GM23338 (cell line): ENCODE results near the gene PIAS4. TPM values are rescaled to one million over a fixed set of nuclear protein-coding genes. Genes with fewer than 3 reads are reported as not detected.
A peak's percentile ranks its signal among the peaks of the same experiment; 100 is the strongest.

Experiments used
- ATAC-seq: fragments of 200-7000 bp; cut with Tn5 transposase; 3 replicates; pipeline ENCODE4 v1.9.1; 2020
- DNase-seq: peaks from one replicate; pipeline ENCODE4 v3.0.0-alpha.2; 2015; ENCODE audit warnings: low spot score
- H2AFZ ChIP-seq: fragments of 200-600 bp; sonication (generic); 2 replicates; pipeline ENCODE4 v1.8.0; 2016; ENCODE audit warnings: antibody characterized with exemption, mild to moderate bottlenecking, moderate library complexity
- H3F3A ChIP-seq: fragments of 200-600 bp; sonication (generic); replicated peaks from 2 replicates; pipeline ENCODE4 v1.8.0; 2017; ENCODE audit warnings: antibody characterized with exemption, mixed run types, low read depth
- H3K27ac ChIP-seq: fragments of 200-600 bp; sonication (generic); 2 replicates; pipeline ENCODE4 v1.6.1; 2016; ENCODE audit warnings: low read depth
- H3K27me3 ChIP-seq: fragments of 200-600 bp; sonication (generic); 2 replicates; pipeline ENCODE4 v1.8.0; 2016; ENCODE audit warnings: mild to moderate bottlenecking, mixed run types, moderate library complexity; ENCODE audit not compliant: insufficient read depth
- H3K36me3 ChIP-seq: fragments of 200-600 bp; sonication (generic); 2 replicates; pipeline ENCODE4 v1.8.0; 2016; ENCODE audit warnings: mild to moderate bottlenecking; ENCODE audit not compliant: insufficient read depth
- H3K4me1 ChIP-seq: fragments of 200-600 bp; sonication (generic); 2 replicates; pipeline ENCODE4 v1.8.0; 2016; ENCODE audit warnings: mild to moderate bottlenecking, moderate library complexity; ENCODE audit not compliant: insufficient read depth
- H3K4me2 ChIP-seq: fragments of 200-600 bp; sonication (generic); 2 replicates; pipeline ENCODE4 v1.7.1; 2017; ENCODE audit warnings: mixed run types
- H3K4me3 ChIP-seq: fragments of 200-600 bp; sonication (generic); 2 replicates; pipeline ENCODE4 v1.6.1; 2016; ENCODE audit warnings: mixed run types
- H3K79me2 ChIP-seq: fragments of 200-600 bp; sonication (generic); replicated peaks from 2 replicates; pipeline ENCODE4 v1.8.0; 2017; ENCODE audit warnings: mild to moderate bottlenecking; ENCODE audit not compliant: insufficient read depth
- H3K9me2 ChIP-seq: fragments of 200-600 bp; sonication (generic); 2 replicates; pipeline ENCODE4 v1.8.0; 2017; ENCODE audit not compliant: insufficient read depth
- H4K20me1 ChIP-seq: fragments of 200-600 bp; sonication (generic); replicated peaks from 2 replicates; pipeline ENCODE4 v1.8.0; 2017; ENCODE audit warnings: mild to moderate bottlenecking; ENCODE audit not compliant: insufficient read depth
- H3K27ac Mint-ChIP-seq: 2 replicates; pipeline ENCODE4 v1.8.0; 2020; ENCODE audit warnings: inconsistent platforms, mild to moderate bottlenecking, moderate library complexity, mixed read lengths
- H3K27me3 Mint-ChIP-seq: 3 replicates; pipeline ENCODE4 v1.8.0; 2022; ENCODE audit warnings: low read depth, mild to moderate bottlenecking, moderate library complexity, mixed read lengths, inconsistent platforms; ENCODE audit not compliant: insufficient read depth, poor library complexity
- H3K36me3 Mint-ChIP-seq: 3 replicates; pipeline ENCODE4 v1.8.0; 2021; ENCODE audit warnings: low read depth, mild to moderate bottlenecking, inconsistent platforms, moderate library complexity, mixed read lengths
- H3K4me1 Mint-ChIP-seq: 3 replicates; pipeline ENCODE4 v1.8.0; 2020; ENCODE audit warnings: mild to moderate bottlenecking, inconsistent platforms, mixed read lengths
- H3K4me3 Mint-ChIP-seq: 3 replicates; pipeline ENCODE4 v1.8.0; 2021; ENCODE audit warnings: moderate library complexity, mild to moderate bottlenecking, inconsistent platforms, mixed read lengths
- H3K9me3 Mint-ChIP-seq: 3 replicates; pipeline ENCODE4 v1.8.0; 2020; ENCODE audit warnings: moderate library complexity, mild to moderate bottlenecking, inconsistent platforms, mixed read lengths
- CREB1 ChIP-seq: fragments of 250-450 bp; sonication (Bioruptor Pico); IDR thresholded peaks from 2 replicates; pipeline ENCODE4 v1.5.0; 2020; ENCODE audit warnings: low read depth, mild to moderate bottlenecking, moderate library complexity
- CTCF ChIP-seq, 2 experiments: fragments of 200-600 bp in 1 of 2; sonication (generic) in 1 of 2; conservative IDR thresholded peaks; 2 replicates each; pipeline versions ENCODE4 v1.5.1 to v1.6.1; 2016 to 2017; ENCODE audit warnings: antibody characterized with exemption in 2 of 2, low read depth in 2 of 2, mild to moderate bottlenecking in 2 of 2, moderate library complexity in 1 of 2
- ETS1 ChIP-seq: IDR thresholded peaks from 2 replicates; pipeline ENCODE4 v1.6.1; 2016; ENCODE audit warnings: antibody characterized with exemption
- EZH2 ChIP-seq: fragments of 200-600 bp; sonication (generic); IDR thresholded peaks from one replicate; pipeline ENCODE4 v1.8.0; 2017; ENCODE audit warnings: antibody characterized with exemption, mild to moderate bottlenecking, low read depth; ENCODE audit not compliant: unreplicated experiment
- JUNB ChIP-seq: IDR thresholded peaks from one replicate; pipeline ENCODE4 v1.6.1; 2016; ENCODE audit warnings: antibody characterized with exemption; ENCODE audit not compliant: unreplicated experiment
- POLR2AphosphoS5 ChIP-seq: IDR thresholded peaks from 2 replicates; pipeline ENCODE4 v1.6.1; 2016; ENCODE audit warnings: antibody characterized with exemption, low read depth
- REST ChIP-seq: IDR thresholded peaks from one replicate; pipeline ENCODE4 v1.6.1; 2018; ENCODE audit warnings: antibody characterized with exemption; ENCODE audit not compliant: unreplicated experiment
- STAT1 ChIP-seq: IDR thresholded peaks from one replicate; pipeline ENCODE4 v1.6.1; 2016; ENCODE audit warnings: antibody characterized with exemption; ENCODE audit not compliant: unreplicated experiment
- ZNF114 ChIP-seq: fragments of 250-450 bp; sonication (Bioruptor Pico); IDR thresholded peaks from 2 replicates; pipeline ENCODE4 v1.5.0; 2020; ENCODE audit warnings: mild to moderate bottlenecking, moderate library complexity
- ZNF331 ChIP-seq: fragments of 250-450 bp; sonication (Bioruptor Pico); IDR thresholded peaks from 2 replicates; pipeline ENCODE4 v1.5.0; 2020; ENCODE audit warnings: low read depth, mild to moderate bottlenecking, moderate library complexity
- ZNF462 ChIP-seq: fragments of 250-450 bp; sonication (Bioruptor Pico); IDR thresholded peaks from 2 replicates; pipeline ENCODE4 v1.5.0; 2020; ENCODE audit warnings: mild to moderate bottlenecking, moderate library complexity
- long read RNA-seq: library from polyadenylated mRNA; unstranded; transcript quantifications from one replicate; pipeline ENCODE4 v2.0.0, GENCODE V29; 2020; ENCODE audit not compliant: unreplicated experiment
- polyA plus RNA-seq: library from polyadenylated mRNA; unstranded; fragments of >200 nt; fragmentation: Nextera tagmentation; extraction: Ambion mirVana; gene quantifications from 2 replicates; pipeline ENCODE4 v1.2.1, GENCODE V29; 2016
- total RNA-seq: library from RNA; depleted of rRNA; stranded (reverse); fragments of >200 nt; shearing (Covaris generic); gene quantifications from 2 replicates; pipeline ENCODE4 v1.2.3, GENCODE V29; 2014; rRNA removed

PIAS4 gene
- total RNA-seq (34.1 and 48.4 TPM in 2 replicates), polyA plus RNA-seq (17.0 and 20.0 TPM in 2 replicates)
- long read RNA-seq, transcript PIAS4-201 (11 exons, 3,159 nt), result major isoform, 36 of 47 reads
- long read RNA-seq, partial matches to known transcripts, result 5 of 47 reads
- long read RNA-seq, other reads (novel, unspliced or antisense), result 6 of 47 reads

- H3K9me3 Mint-ChIP-seq, result no peaks in the 10 kb centered on the region
- peak within 1 kb of the TSS; percentile 83; the same call in 1 of the 2 replicates for H2AFZ ChIP-seq
- H3K4me3 Mint-ChIP-seq, result peak within 1 kb of the TSS; percentile 86
- peaks cover 14% of the 10 kb centered on the region; the same call in 1 of the 2 replicates for H3K4me1 ChIP-seq
- peak; percentile 97 for DNase-seq
- H3K79me2 ChIP-seq, result peaks cover 38% of the 10 kb centered on the region
- H3K27ac Mint-ChIP-seq, result no peak within 1 kb of the TSS; the same call in 1 of the 2 replicates
- no peaks in the 10 kb centered on the region for H3K27me3 ChIP-seq
- ATAC-seq, result peak; percentile 89
- TF ChIP-seq STAT1 (no peak), ZNF114 (no peak), CREB1 (CRISPR knock-in tag) (peak; percentile 59), JUNB (no peak), POLR2AphosphoS5 (peak; percentile 88), ZNF331 (CRISPR knock-in tag) (no peak), ZNF462 (CRISPR knock-in tag) (no peak), REST (no peak), CTCF (conservative IDR thresholded peaks at IDR 0.05; ENCODE audit: low read depth in 2 of 2) (no peak), EZH2 (no peak), ETS1 (peak; percentile 43; the same call in 1 of the 2 replicates)
- H3K4me3 ChIP-seq, result peak within 1 kb of the TSS; percentile 94
- peaks cover 17% of the 10 kb centered on the region for H3K4me1 Mint-ChIP-seq
- H3F3A ChIP-seq, result peaks cover 6% of the 10 kb centered on the region; the same call in 1 of the 2 replicates
- H3K27ac ChIP-seq, result peak within 1 kb of the TSS; percentile 90
- H3K9me2 ChIP-seq, result no peaks in the 10 kb centered on the region
- H4K20me1 ChIP-seq, result peaks cover 14% of the 10 kb centered on the region
- peak within 1 kb of the TSS; percentile 96 for H3K4me2 ChIP-seq
- H3K36me3 ChIP-seq, result no peaks in the 10 kb centered on the region
- H3K36me3 Mint-ChIP-seq, result peaks cover under 1% of the 10 kb centered on the region; the same call in 1 of the 3 replicates
- peaks cover 8% of the 10 kb centered on the region for H3K27me3 Mint-ChIP-seq
These were observed at the start of gene PIAS4 for GRCh38 chr19:4007021-4007835. PIAS4 (plus strand) TSS chr19:4007736; CDS start chr19:4007761, 25 bp downstream.
